Keratinocyte (primary cell): ENCODE results near the gene CFAP46.
"Not testable (repeated sequence)": the region's sequence is repeated elsewhere in the genome, so short reads cannot be mapped to it uniquely, and the experiment has no call there.

Experiments used
- CTCF ChIP-seq, 3 experiments: IDR thresholded peaks in 1 of 3; conservative IDR thresholded peaks in 1 of 3; optimal IDR thresholded peaks in 1 of 3; 2 replicates in 2 of 3; 3 replicates in 1 of 3; pipeline versions ENCODE3 to v1.5.1; 2011; ENCODE audit warnings: low read length in 3 of 3, mild to moderate bottlenecking in 3 of 3, moderate library complexity in 2 of 3, control low read depth in 1 of 3, inconsistent platforms in 1 of 3; ENCODE audit not compliant: insufficient read depth in 2 of 3; ENCODE audit errors: extremely low read depth in 1 of 3
- EZH2 ChIP-seq: IDR thresholded peaks from one replicate; pipeline ENCODE4 v1.6.1; 2012; ENCODE audit warnings: inconsistent platforms, mild to moderate bottlenecking, low read length, moderate library complexity

GRCh38 chr10:132797986-132798385 lies 144.4 kb downstream of the CFAP46 start:
- not testable (repeated sequence) for TF ChIP-seq CTCF (optimal IDR thresholded peaks at IDR 0.05 in 1 of 3, IDR thresholded peaks at IDR 0.05 in 1 of 3, conservative IDR thresholded peaks at IDR 0.05 in 1 of 3; ENCODE audit: extremely low read depth in 1 of 3, insufficient read depth in 2 of 3, low read length in 3 of 3); EZH2
